ENCODE results near the gene FNBP1.

DNA sequence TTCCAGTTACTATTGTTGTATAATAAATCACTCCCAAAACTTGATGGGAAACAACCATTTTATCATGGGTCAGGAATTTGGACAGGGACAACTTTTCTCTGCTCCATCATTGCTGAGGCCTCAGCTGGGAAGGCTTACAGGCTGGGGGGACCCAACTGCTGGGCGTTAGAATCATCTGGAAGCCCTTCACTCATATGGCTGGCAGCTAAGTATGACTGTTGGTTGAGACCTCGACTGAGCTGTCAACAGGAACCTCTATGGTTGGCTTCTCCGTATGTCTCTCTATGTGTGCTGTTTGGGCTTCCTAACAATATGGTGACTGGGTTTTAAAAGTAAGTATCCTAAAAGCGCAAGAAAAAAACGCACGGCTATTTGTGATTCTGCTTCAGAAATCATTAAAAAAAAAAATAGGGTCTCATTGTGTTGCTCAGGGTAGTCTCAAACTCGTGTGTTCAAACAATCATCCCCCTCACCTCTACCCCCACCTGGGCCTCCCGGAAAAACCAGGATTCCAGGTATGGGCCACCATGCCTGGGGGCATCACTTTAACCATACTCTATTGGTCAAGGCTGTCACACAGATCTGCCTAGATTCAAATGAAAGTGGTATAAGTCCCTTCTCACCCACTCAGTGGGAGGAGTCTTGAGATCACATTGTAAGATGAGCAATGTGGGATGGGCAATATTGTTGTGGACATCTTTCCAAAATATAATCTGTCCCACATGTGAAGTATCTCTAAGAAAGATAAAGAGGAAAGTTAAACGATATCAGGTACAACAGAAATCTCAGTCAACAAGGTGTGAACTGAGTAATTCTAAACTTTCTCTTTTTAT, 15.2 kb downstream of the FNBP1 start:
- TF ChIP-seq, protein P1, sequence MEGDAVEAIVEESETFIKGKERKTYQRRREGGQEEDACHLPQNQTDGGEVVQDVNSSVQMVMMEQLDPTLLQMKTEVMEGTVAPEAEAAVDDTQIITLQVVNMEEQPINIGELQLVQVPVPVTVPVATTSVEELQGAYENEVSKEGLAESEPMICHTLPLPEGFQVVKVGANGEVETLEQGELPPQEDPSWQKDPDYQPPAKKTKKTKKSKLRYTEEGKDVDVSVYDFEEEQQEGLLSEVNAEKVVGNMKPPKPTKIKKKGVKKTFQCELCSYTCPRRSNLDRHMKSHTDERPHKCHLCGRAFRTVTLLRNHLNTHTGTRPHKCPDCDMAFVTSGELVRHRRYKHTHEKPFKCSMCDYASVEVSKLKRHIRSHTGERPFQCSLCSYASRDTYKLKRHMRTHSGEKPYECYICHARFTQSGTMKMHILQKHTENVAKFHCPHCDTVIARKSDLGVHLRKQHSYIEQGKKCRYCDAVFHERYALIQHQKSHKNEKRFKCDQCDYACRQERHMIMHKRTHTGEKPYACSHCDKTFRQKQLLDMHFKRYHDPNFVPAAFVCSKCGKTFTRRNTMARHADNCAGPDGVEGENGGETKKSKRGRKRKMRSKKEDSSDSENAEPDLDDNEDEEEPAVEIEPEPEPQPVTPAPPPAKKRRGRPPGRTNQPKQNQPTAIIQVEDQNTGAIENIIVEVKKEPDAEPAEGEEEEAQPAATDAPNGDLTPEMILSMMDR (IDR thresholded peaks at IDR 0.05; ENCODE audit: insufficient read depth, low read length) = no peak
- TF ChIP-seq POLR2AphosphoS5 (IDR thresholded peaks at IDR 0.05; ENCODE audit: low read depth) (no peak), GABPA (IDR thresholded peaks at IDR 0.05; ENCODE audit: low read depth) (no peak)
